AG04450 (cell line): Measurements from ENCODE around the gene BCAP31. TPM values are rescaled to one million over a fixed set of nuclear protein-coding genes. Genes with fewer than 3 reads are reported as not detected.

Experiments
- CTCF ChIA-PET: fragments of 300-600, 350-600 bp; formaldehyde crosslinking; extraction: SDS; loops from one replicate; lab custom pipeline; 2022; ENCODE audit warnings: antibody characterized with exemption, inconsistent platforms; lab: Charles Lee
- POLR2A ChIA-PET: fragments of 350-600 bp; formaldehyde crosslinking; extraction: SDS; loops from one replicate; lab custom pipeline; 2021; ENCODE audit warnings: antibody characterized with exemption, inconsistent platforms; lab: Yijun Ruan, JAX
- DNase-seq: peaks from one replicate; pipeline ENCODE4 v3.0.0-alpha.2; 2011; ENCODE audit warnings: low read depth, low spot score
- H3K27ac ChIP-seq: one replicate; pipeline ENCODE4 v1.5.1; 2012; ENCODE audit warnings: low read depth, low read length, control low read depth
- H3K27me3 ChIP-seq: one replicate; pipeline ENCODE4 v1.6.0; 2012; ENCODE audit warnings: low read length; ENCODE audit not compliant: control insufficient read depth, insufficient read depth
- H3K4me3 ChIP-seq: 2 replicates; pipeline ENCODE4 v1.5.1; 2011; ENCODE audit warnings: mild to moderate bottlenecking, low read depth, low read length, control low read depth
- H3K9me3 ChIP-seq: 2 replicates; pipeline ENCODE4 v1.5.1; 2012; ENCODE audit warnings: low read length; ENCODE audit not compliant: control insufficient read depth, insufficient read depth
- CTCF ChIP-seq: IDR thresholded peaks from 2 replicates; pipeline ENCODE4 v1.5.1; 2011; ENCODE audit warnings: low read depth, low read length, control low read depth, inconsistent platforms
- polyA plus RNA-seq: library from polyadenylated mRNA; depleted of rRNA; stranded (reverse); fragments of >200 nt; gene quantifications from 2 replicates; pipeline ENCODE4 v1.2.3, GENCODE V29; 2011

BCAP31 gene
- polyA plus RNA-seq, 1 experiment, result 108 TPM

- H3K27me3 ChIP-seq, result no peaks in the 10 kb centered on the region
- no peak for TF ChIP-seq CTCF
- POLR2A ChIA-PET, result no interaction called here
- no peak for DNase-seq
- H3K27ac ChIP-seq, result no peak overlapping the region
- CTCF ChIA-PET, result no interaction called here
- no peaks in the 10 kb centered on the region for H3K9me3 ChIP-seq
- no peak overlapping the region for H3K4me3 ChIP-seq
Measured at GRCh38 chrX:153770601-153771414, 46.6 kb upstream of the BCAP31 start.

- DNase-seq, result no peak
- ChIA-PET POLR2A (no interaction called here), CTCF (no interaction called here)
- no peak for TF ChIP-seq CTCF
- Histone ChIP-seq H3K9me3 (no peaks in the 10 kb centered on the region), H3K27ac (no peak overlapping the region), H3K4me3 (no peak overlapping the region), H3K27me3 (no peaks in the 10 kb centered on the region)
Measured at GRCh38 chrX:153769865-153770600, 45.8 kb upstream of the BCAP31 start.

- no peak overlapping the region for H3K4me3 ChIP-seq
- H3K9me3 ChIP-seq, result no peaks in the 10 kb centered on the region
- H3K27me3 ChIP-seq, result no peaks in the 10 kb centered on the region
- ChIA-PET CTCF (no interaction called here), POLR2A (no interaction called here)
- no peak overlapping the region for H3K27ac ChIP-seq
- TF ChIP-seq CTCF, result no peak
- no peak for DNase-seq
Measured at GRCh38 chrX:153769158-153769864, 45.1 kb upstream of the BCAP31 start.

- CTCF ChIA-PET, result interaction anchor here (0.9 kb wide), 1 partner anchor 178 kb away, joined by 4 read pairs; no protein-coding TSS in a partner anchor
Measured at GRCh38 chrX:153768311-153769157, 44.3 kb upstream of the BCAP31 start.

More at GRCh38 chrX:153768311-153769157, 44.3 kb upstream of the BCAP31 start:
- Histone ChIP-seq H3K9me3 (no peaks in the 10 kb centered on the region), H3K27me3 (no peaks in the 10 kb centered on the region), H3K27ac (no peak overlapping the region), H3K4me3 (no peak overlapping the region)
- no peak for DNase-seq
- POLR2A ChIA-PET, result no interaction called here
- no peak for TF ChIP-seq CTCF
